Kidney epithelial cell (primary cell): ENCODE data around the gene LAMA1. TPM values are rescaled to one million over a fixed set of nuclear protein-coding genes. Genes with fewer than 3 reads are reported as not detected.

Experiments used
- DNase-seq: peaks from one replicate; pipeline ENCODE4 v3.0.0-alpha.2; 2010; ENCODE audit warnings: low read depth
- H3K27me3 ChIP-seq: 2 replicates; pipeline ENCODE4 v1.6.0; 2011; ENCODE audit warnings: low read length; ENCODE audit not compliant: control insufficient read depth, insufficient read depth
- H3K36me3 ChIP-seq: 2 replicates; pipeline ENCODE4 v1.5.1; 2011; ENCODE audit warnings: low read length; ENCODE audit not compliant: control insufficient read depth, insufficient read depth
- H3K4me3 ChIP-seq: 2 replicates; pipeline ENCODE4 v1.5.1; 2011; ENCODE audit warnings: low read depth, mild to moderate bottlenecking, control low read depth, low read length
- total RNA-seq: library from RNA; depleted of rRNA; stranded (reverse); fragments of >200 nt; gene quantifications from 2 replicates; pipeline ENCODE4 v1.2.3, GENCODE V29; 2015
- TF ChIP-seq, protein P1 (sequence below): IDR thresholded peaks from 2 replicates; pipeline ENCODE4 v1.5.1; 2011; ENCODE audit warnings: mild to moderate bottlenecking, moderate library complexity, low read length, control low read depth, inconsistent platforms; ENCODE audit not compliant: insufficient read depth, poor library complexity, severe bottlenecking

LAMA1 gene
- total RNA-seq, 1 donor from 2014 or later: 29.5 TPM

GRCh38 chr18:7082671-7083070 lies 34.9 kb downstream of the LAMA1 start:
- no peak for DNase-seq
- Histone ChIP-seq H3K4me3 (no peak overlapping the region), H3K27me3 (no peaks in the 10 kb centered on the region), H3K36me3 (peaks cover 1% of the 10 kb centered on the region)
- TF ChIP-seq, protein P1, sequence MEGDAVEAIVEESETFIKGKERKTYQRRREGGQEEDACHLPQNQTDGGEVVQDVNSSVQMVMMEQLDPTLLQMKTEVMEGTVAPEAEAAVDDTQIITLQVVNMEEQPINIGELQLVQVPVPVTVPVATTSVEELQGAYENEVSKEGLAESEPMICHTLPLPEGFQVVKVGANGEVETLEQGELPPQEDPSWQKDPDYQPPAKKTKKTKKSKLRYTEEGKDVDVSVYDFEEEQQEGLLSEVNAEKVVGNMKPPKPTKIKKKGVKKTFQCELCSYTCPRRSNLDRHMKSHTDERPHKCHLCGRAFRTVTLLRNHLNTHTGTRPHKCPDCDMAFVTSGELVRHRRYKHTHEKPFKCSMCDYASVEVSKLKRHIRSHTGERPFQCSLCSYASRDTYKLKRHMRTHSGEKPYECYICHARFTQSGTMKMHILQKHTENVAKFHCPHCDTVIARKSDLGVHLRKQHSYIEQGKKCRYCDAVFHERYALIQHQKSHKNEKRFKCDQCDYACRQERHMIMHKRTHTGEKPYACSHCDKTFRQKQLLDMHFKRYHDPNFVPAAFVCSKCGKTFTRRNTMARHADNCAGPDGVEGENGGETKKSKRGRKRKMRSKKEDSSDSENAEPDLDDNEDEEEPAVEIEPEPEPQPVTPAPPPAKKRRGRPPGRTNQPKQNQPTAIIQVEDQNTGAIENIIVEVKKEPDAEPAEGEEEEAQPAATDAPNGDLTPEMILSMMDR: no peak

DNA sequence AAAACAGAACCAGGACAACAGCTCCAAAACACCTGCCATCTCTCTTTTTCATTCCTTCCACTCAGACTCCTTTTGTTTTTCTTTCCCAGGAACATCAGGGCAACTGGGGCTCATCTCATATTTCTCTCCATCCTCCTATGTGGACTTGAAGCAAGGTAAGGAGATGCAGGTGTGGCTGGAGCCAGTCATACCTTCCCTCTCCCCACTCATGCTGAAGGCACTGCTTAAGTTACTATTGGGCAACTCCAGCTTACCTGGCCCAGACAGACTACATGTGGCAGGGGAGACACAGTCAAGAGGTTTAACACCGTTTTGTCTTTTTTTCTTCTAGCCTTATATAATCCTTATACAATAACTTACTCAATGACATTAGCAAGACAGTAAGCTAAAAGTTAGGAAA lies 38.4 kb downstream of the LAMA1 start:
- TF ChIP-seq, protein P1: no peak
- no peak overlapping the region for H3K4me3 ChIP-seq
- H3K36me3 ChIP-seq: peaks cover 1% of the 10 kb centered on the region
- H3K27me3 ChIP-seq: no peaks in the 10 kb centered on the region
- no peak for DNase-seq

DNA sequence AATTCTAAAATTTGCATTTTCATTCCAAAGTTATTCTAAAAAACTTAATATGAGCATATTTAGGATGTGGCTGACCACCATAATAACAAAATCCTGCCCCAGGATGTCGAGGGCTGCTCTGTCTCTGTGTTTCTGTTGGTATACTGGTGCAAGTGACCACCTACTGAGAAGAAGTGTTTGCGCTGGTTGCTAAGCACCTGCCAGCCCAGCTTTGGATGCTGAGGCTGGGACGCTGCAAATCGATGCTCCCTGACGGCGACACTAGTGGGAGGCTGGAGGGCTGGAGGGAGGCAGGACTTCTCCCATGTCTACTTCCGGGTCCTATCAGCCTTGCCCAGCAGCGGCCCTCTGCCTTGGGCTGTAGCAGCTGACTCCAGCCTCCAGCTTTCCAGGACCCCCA lies 45.0 kb downstream of the LAMA1 start:
- H3K4me3 ChIP-seq: no peak overlapping the region
- no peaks in the 10 kb centered on the region for H3K36me3 ChIP-seq
- no peaks in the 10 kb centered on the region for H3K27me3 ChIP-seq
- no peak for DNase-seq
- TF ChIP-seq, protein P1: no peak

DNA sequence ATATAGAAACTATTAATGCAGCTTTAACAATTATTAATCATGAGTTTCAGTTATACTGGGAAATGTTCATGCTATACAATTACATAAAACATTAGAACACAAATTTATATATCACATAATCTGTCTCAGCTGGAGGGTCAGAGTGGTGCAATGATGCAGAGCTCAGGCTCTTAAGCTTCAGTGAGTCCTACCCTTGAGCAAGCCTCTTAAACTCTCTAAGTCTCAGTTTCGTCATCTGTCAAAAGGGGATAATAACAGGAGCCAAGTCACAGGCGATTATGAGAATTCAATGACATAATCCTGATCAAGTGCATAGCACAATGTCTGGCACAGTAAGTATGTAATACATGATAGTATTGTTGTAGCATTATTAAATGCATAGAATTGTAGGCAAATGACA lies 46.0 kb downstream of the LAMA1 start:
- Histone ChIP-seq H3K4me3 (no peak overlapping the region), H3K27me3 (no peaks in the 10 kb centered on the region), H3K36me3 (no peaks in the 10 kb centered on the region)
- no peak for DNase-seq
- TF ChIP-seq, protein P1: no peak

DNA sequence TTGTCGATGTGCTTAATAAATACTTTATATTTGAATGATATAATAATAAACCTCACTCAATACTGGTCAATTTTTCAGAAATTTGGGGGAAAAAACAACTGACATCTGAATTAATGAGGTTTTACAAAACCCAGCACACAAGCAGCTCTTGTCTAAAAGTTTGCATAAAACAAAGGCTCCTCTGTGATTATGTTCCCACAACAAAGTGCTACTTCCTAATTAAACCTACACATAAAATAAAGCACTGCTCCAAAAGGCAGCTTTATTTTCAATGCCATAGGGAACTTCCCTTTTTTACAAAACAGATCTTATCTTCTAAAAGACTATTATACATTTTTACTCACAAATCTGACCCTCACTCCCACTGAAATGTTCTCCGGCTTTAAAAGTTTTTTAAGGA lies 47.1 kb downstream of the LAMA1 start:
- Histone ChIP-seq H3K27me3 (no peaks in the 10 kb centered on the region), H3K4me3 (no peak overlapping the region), H3K36me3 (no peaks in the 10 kb centered on the region)
- DNase-seq: no peak
- TF ChIP-seq, protein P1: no peak

- Histone ChIP-seq H3K36me3 (no peaks in the 10 kb centered on the region), H3K4me3 (no peak overlapping the region), H3K27me3 (no peaks in the 10 kb centered on the region)
- DNase-seq: no peak
- TF ChIP-seq, protein P1: no peak
These were observed 48.6 kb downstream of the LAMA1 start for GRCh38 chr18:7068871-7069590.
